Measurements from ENCODE around the gene MRPL4. TPM values are rescaled to one million over a fixed set of nuclear protein-coding genes. Genes with fewer than 3 reads are reported as not detected.
A peak's percentile ranks its signal among the peaks of the same experiment; 100 is the strongest.

Gene MRPL4
- total RNA-seq, 1 experiment from 2014 or later, result 85.9 TPM

DNA sequence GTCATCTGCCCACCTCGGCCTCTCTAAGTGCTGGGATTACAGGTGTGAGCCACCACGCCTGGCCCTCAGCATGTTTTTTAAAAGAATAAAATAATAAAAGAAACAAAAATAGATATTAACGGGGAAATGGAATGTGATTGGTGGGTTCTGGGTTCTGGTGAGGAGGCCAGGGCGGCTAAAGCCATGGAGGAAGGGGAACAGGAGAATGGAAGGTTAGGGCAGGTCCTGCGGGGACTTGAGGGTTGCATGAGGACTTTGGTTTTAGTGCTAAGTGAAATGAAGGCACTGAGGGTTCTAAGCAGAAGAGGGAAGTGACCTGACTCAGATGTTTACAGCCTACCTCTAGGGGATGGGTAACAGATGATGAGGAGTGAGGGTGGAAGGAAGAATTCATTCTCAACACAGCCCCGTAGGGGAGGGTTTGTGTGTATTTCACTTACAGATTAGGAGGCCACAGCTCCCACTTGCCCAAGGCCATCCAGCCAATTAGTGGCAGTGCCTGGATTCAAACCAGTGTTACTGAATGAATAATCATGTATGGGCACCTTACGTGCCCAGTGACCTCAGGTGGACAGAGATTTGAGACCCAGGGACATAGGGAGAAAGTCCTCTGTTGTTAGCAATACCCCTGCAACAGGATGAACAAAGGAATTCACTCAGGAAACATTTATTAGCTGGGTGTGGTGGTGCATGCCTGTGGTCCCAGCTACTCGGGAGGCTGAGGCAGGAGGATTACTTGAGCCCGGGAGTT lies 6.7 kb upstream of the MRPL4 start:
- H3K4me3 ChIP-seq (ENCODE audit: low read depth, low read length), result no peak overlapping the region
- Mint-ChIP-seq H3K27me3 (ENCODE audit: insufficient read depth, unreplicated experiment) (no peaks in the 10 kb centered on the region), H3K27ac (ENCODE audit: unreplicated experiment) (no peak overlapping the region), H3K36me3 (ENCODE audit: insufficient read depth, unreplicated experiment) (no peaks in the 10 kb centered on the region), H3K9me3 (ENCODE audit: unreplicated experiment) (no peaks in the 10 kb centered on the region), H3K4me3 (ENCODE audit: unreplicated experiment) (no peak overlapping the region), H3K4me1 (ENCODE audit: low read depth, unreplicated experiment) (peaks cover 6% of the 10 kb centered on the region)
- no peak for DNase-seq
- intact Hi-C loops (cut with micrococcal nuclease; ENCODE audit: unreplicated experiment), result no loop called here
- no peaks in the 10 kb centered on the region for H3K36me3 ChIP-seq (ENCODE audit: control insufficient read depth, insufficient read depth, low read length)
- H3K9me3 ChIP-seq, result no peaks in the 10 kb centered on the region
- no peaks in the 10 kb centered on the region for H3K27me3 ChIP-seq (replicated peaks; ENCODE audit: control insufficient read depth, insufficient read depth, low read length)
- CTCF ChIA-PET, result no interaction called here
- TF ChIP-seq, protein P1, sequence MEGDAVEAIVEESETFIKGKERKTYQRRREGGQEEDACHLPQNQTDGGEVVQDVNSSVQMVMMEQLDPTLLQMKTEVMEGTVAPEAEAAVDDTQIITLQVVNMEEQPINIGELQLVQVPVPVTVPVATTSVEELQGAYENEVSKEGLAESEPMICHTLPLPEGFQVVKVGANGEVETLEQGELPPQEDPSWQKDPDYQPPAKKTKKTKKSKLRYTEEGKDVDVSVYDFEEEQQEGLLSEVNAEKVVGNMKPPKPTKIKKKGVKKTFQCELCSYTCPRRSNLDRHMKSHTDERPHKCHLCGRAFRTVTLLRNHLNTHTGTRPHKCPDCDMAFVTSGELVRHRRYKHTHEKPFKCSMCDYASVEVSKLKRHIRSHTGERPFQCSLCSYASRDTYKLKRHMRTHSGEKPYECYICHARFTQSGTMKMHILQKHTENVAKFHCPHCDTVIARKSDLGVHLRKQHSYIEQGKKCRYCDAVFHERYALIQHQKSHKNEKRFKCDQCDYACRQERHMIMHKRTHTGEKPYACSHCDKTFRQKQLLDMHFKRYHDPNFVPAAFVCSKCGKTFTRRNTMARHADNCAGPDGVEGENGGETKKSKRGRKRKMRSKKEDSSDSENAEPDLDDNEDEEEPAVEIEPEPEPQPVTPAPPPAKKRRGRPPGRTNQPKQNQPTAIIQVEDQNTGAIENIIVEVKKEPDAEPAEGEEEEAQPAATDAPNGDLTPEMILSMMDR (IDR thresholded peaks at IDR 0.05; ENCODE audit: insufficient read depth in 1 of 2, low read depth in 1 of 2, low read length in 1 of 2, severe bottlenecking in 1 of 2, unreplicated experiment in 1 of 2), result no peak
- H3K4me1 ChIP-seq, result peaks cover under 1% of the 10 kb centered on the region; the same call in 1 of the 2 replicates
- no TSS peak for BruUV-seq (replicated peaks)
- POLR2A ChIA-PET, result no interaction called here

- H3K4me3 ChIP-seq (ENCODE audit: low read depth, low read length), result no peak overlapping the region
- intact Hi-C loops (cut with micrococcal nuclease; ENCODE audit: unreplicated experiment), result no loop called here
- Mint-ChIP-seq H3K4me1 (ENCODE audit: low read depth, unreplicated experiment) (peaks cover 6% of the 10 kb centered on the region), H3K36me3 (ENCODE audit: insufficient read depth, unreplicated experiment) (peaks cover 2% of the 10 kb centered on the region), H3K9me3 (ENCODE audit: unreplicated experiment) (no peaks in the 10 kb centered on the region), H3K4me3 (ENCODE audit: unreplicated experiment) (no peak overlapping the region), H3K27ac (ENCODE audit: unreplicated experiment) (no peak overlapping the region), H3K27me3 (ENCODE audit: insufficient read depth, unreplicated experiment) (no peaks in the 10 kb centered on the region)
- POLR2A ChIA-PET, result no interaction called here
- H3K27me3 ChIP-seq (replicated peaks; ENCODE audit: control insufficient read depth, insufficient read depth, low read length), result no peaks in the 10 kb centered on the region
- no TSS peak for BruUV-seq (replicated peaks)
- CTCF ChIA-PET, result no interaction called here
- no peaks in the 10 kb centered on the region for H3K9me3 ChIP-seq
- no peak for DNase-seq
- peaks cover 4% of the 10 kb centered on the region; the same call in 1 of the 2 replicates for H3K4me1 ChIP-seq
- H3K36me3 ChIP-seq (ENCODE audit: control insufficient read depth, insufficient read depth, low read length), result no peaks in the 10 kb centered on the region
- TF ChIP-seq, protein P1 (IDR thresholded peaks at IDR 0.05; ENCODE audit: insufficient read depth in 1 of 2, low read depth in 1 of 2, low read length in 1 of 2, severe bottlenecking in 1 of 2, unreplicated experiment in 1 of 2), result no peak
Observed at GRCh38 chr19:10246511-10246910, 5.5 kb upstream of the MRPL4 start.

DNA sequence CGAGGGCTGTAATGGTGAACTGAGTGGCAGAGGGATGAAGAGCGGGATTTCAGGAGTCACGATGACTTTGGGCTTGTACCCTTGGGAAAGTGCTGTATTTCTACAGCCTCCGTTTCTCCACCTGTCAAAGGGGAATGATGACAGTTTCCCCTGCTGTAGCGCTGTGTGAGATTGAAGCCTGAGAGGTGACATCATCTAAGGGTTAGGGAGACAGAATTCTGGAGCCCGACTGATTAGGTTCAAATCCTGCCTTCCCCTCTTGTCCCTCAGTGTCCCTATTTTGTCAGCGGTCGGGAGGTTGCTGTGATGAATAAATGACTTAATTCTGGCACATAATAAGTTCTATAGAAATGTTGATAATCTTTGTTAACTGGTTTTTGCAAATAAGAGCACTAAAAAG lies 693 bp downstream of the MRPL4 start:
- H3K4me1 Mint-ChIP-seq (ENCODE audit: low read depth, unreplicated experiment), result peaks cover 5% of the 10 kb centered on the region
- no peaks in the 10 kb centered on the region for H3K9me3 ChIP-seq
- no peaks in the 10 kb centered on the region for H3K27me3 Mint-ChIP-seq (ENCODE audit: insufficient read depth, unreplicated experiment)
- H3K27ac Mint-ChIP-seq (ENCODE audit: unreplicated experiment), result peak overlapping the region; percentile 94
- TF ChIP-seq, protein P1 (IDR thresholded peaks at IDR 0.05; ENCODE audit: insufficient read depth in 1 of 2, low read depth in 1 of 2, low read length in 1 of 2, severe bottlenecking in 1 of 2, unreplicated experiment in 1 of 2), result no peak
- peak overlapping the region; percentile 93 for H3K4me3 Mint-ChIP-seq (ENCODE audit: unreplicated experiment)
- peak overlapping the region; percentile 93 for H3K4me3 ChIP-seq (ENCODE audit: low read depth, low read length)
- no peak for DNase-seq
- TSS peak; percentile 72 for BruUV-seq (replicated peaks)
- H3K36me3 ChIP-seq (ENCODE audit: control insufficient read depth, insufficient read depth, low read length), result no peaks in the 10 kb centered on the region; the same call in 1 of the 2 replicates
- no peaks in the 10 kb centered on the region for H3K9me3 Mint-ChIP-seq (ENCODE audit: unreplicated experiment)
- POLR2A ChIA-PET, result no interaction called here
- intact Hi-C loops (cut with micrococcal nuclease; ENCODE audit: unreplicated experiment), result loop anchor here (5.0 kb wide), 1 partner anchor 60 kb away; the partner anchor contains the start of gene DNMT1
- H3K27me3 ChIP-seq (replicated peaks; ENCODE audit: control insufficient read depth, insufficient read depth, low read length), result no peaks in the 10 kb centered on the region
- peaks cover 51% of the 10 kb centered on the region for H3K36me3 Mint-ChIP-seq (ENCODE audit: insufficient read depth, unreplicated experiment)
- H3K4me1 ChIP-seq, result peaks cover 4% of the 10 kb centered on the region; the same call in 1 of the 2 replicates
- CTCF ChIA-PET, result interaction anchor here (1.2 kb wide), 1 partner anchor 136 kb away, joined by 5 read pairs; no protein-coding TSS in a partner anchor
